GM23338 (cell line): Measurements from ENCODE around the gene KCNK15.

ENCODE experiments used
- CREB1 ChIP-seq: fragments of 250-450 bp; sonication (Bioruptor Pico); IDR thresholded peaks from 2 replicates; pipeline ENCODE4 v1.5.0; 2020; ENCODE audit warnings: low read depth, mild to moderate bottlenecking, moderate library complexity
- CTCF ChIP-seq, 2 experiments: fragments of 200-600 bp in 1 of 2; sonication (generic) in 1 of 2; conservative IDR thresholded peaks; 2 replicates each; pipeline versions ENCODE4 v1.5.1 to v1.6.1; 2016 to 2017; ENCODE audit warnings: antibody characterized with exemption in 2 of 2, low read depth in 2 of 2, mild to moderate bottlenecking in 2 of 2, moderate library complexity in 1 of 2
- EZH2 ChIP-seq: fragments of 200-600 bp; sonication (generic); IDR thresholded peaks from one replicate; pipeline ENCODE4 v1.8.0; 2017; ENCODE audit warnings: antibody characterized with exemption, mild to moderate bottlenecking, low read depth; ENCODE audit not compliant: unreplicated experiment
- EZH2phosphoT487 ChIP-seq: fragments of 200-600 bp; sonication (generic); IDR thresholded peaks from one replicate; pipeline ENCODE4 v1.8.1; 2018; ENCODE audit warnings: antibody characterized with exemption; ENCODE audit not compliant: unreplicated experiment
- POLR2AphosphoS5 ChIP-seq: IDR thresholded peaks from 2 replicates; pipeline ENCODE4 v1.6.1; 2016; ENCODE audit warnings: antibody characterized with exemption, low read depth
- ZNF114 ChIP-seq: fragments of 250-450 bp; sonication (Bioruptor Pico); IDR thresholded peaks from 2 replicates; pipeline ENCODE4 v1.5.0; 2020; ENCODE audit warnings: mild to moderate bottlenecking, moderate library complexity
- ZNF331 ChIP-seq: fragments of 250-450 bp; sonication (Bioruptor Pico); IDR thresholded peaks from 2 replicates; pipeline ENCODE4 v1.5.0; 2020; ENCODE audit warnings: low read depth, mild to moderate bottlenecking, moderate library complexity

- TF ChIP-seq EZH2 = no peak
- no peak for TF ChIP-seq CTCF (conservative IDR thresholded peaks at IDR 0.05; ENCODE audit: low read depth in 2 of 2)
- no peak for TF ChIP-seq ZNF331 (CRISPR knock-in tag)
- TF ChIP-seq POLR2AphosphoS5 = no peak
- TF ChIP-seq CREB1 = no peak
- no peak for TF ChIP-seq ZNF114 (CRISPR knock-in tag)
- no peak for TF ChIP-seq EZH2phosphoT487
Observed at GRCh38 chr20:44761423-44761822, 15.8 kb downstream of the KCNK15 start.
